ENCODE data around the gene CPLANE1.
"Not testable (repeated sequence)": the region's sequence is repeated elsewhere in the genome, so short reads cannot be mapped to it uniquely, and the experiment has no call there.

DNA sequence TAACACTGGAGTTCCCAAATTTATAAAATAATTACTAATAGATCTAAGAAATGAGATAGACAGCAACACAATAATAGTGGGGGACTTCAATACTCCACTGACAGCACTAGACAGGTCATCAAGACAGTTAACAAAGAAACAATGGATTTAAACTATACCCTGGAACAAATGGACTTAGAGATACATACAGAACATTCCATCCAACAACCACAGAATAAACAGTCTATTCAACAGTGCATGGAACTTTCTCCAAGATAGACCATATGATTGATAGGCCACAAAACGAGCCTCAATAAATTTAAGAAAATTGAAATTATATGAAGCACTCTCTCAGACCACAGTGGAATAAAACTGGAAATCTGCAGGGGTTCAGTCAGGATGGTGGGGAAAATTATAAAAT, 163.2 kb downstream of the CPLANE1 start:
- not testable (repeated sequence) for TF ChIP-seq POLR2A (IDR thresholded peaks at IDR 0.05)
- TF ChIP-seq, protein P1, sequence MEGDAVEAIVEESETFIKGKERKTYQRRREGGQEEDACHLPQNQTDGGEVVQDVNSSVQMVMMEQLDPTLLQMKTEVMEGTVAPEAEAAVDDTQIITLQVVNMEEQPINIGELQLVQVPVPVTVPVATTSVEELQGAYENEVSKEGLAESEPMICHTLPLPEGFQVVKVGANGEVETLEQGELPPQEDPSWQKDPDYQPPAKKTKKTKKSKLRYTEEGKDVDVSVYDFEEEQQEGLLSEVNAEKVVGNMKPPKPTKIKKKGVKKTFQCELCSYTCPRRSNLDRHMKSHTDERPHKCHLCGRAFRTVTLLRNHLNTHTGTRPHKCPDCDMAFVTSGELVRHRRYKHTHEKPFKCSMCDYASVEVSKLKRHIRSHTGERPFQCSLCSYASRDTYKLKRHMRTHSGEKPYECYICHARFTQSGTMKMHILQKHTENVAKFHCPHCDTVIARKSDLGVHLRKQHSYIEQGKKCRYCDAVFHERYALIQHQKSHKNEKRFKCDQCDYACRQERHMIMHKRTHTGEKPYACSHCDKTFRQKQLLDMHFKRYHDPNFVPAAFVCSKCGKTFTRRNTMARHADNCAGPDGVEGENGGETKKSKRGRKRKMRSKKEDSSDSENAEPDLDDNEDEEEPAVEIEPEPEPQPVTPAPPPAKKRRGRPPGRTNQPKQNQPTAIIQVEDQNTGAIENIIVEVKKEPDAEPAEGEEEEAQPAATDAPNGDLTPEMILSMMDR (IDR thresholded peaks at IDR 0.05) = not testable (repeated sequence)
